Keratinocyte (primary cell): Measurements from ENCODE around the gene ERVH48-1. TPM values are rescaled to one million over a fixed set of nuclear protein-coding genes. Genes with fewer than 3 reads are reported as not detected.

Experiments
- DNase-seq: peaks from one replicate; pipeline ENCODE4 v3.0.0-alpha.2; 2011; ENCODE audit warnings: low read depth, missing footprints, low spot score
- FAIRE-seq: peaks from 2 replicates; lab custom pipeline; 2011; peaks lifted over from hg19 to GRCh38; lab: Jason Lieb, UNC
- H2AFZ ChIP-seq: 2 replicates; pipeline ENCODE4 v1.6.0; 2012; ENCODE audit warnings: low read length, control low read depth, inconsistent platforms; ENCODE audit not compliant: control insufficient read depth
- H3K27ac ChIP-seq: 2 replicates; pipeline ENCODE4 v1.5.1; 2011; ENCODE audit warnings: low read length; ENCODE audit not compliant: control insufficient read depth, insufficient read depth
- H3K27me3 ChIP-seq: 3 replicates; pipeline ENCODE4 v1.6.0; 2011; ENCODE audit warnings: low read length; ENCODE audit not compliant: control insufficient read depth, insufficient read depth; ENCODE audit errors: extremely low read depth
- H3K36me3 ChIP-seq, 2 experiments: 2 replicates in 1 of 2; 3 replicates in 1 of 2; pipeline ENCODE4 v1.5.1; 2011; ENCODE audit warnings: low read length in 2 of 2, mild to moderate bottlenecking in 1 of 2; ENCODE audit not compliant: control insufficient read depth in 2 of 2, insufficient read depth in 2 of 2; ENCODE audit errors: extremely low read depth in 1 of 2
- H3K4me1 ChIP-seq: 3 replicates; pipeline ENCODE4 v1.5.1; 2011; ENCODE audit warnings: low read length; ENCODE audit not compliant: control insufficient read depth, insufficient read depth; ENCODE audit errors: extremely low read depth
- H3K4me2 ChIP-seq: 3 replicates; pipeline ENCODE4 v1.6.0; 2011; ENCODE audit warnings: low read depth, low read length; ENCODE audit not compliant: control insufficient read depth, insufficient read depth; ENCODE audit errors: extremely low read depth
- H3K4me3 ChIP-seq, 3 experiments: fragments of 200-600 bp in 1 of 3; sonication (generic) in 1 of 3; 2 replicates in 2 of 3; 3 replicates in 1 of 3; pipeline ENCODE4 v1.5.1; 2011 to 2016; ENCODE audit warnings: low read length in 3 of 3, mild to moderate bottlenecking in 3 of 3, control low read depth in 2 of 3, inconsistent platforms in 1 of 3, low read depth in 1 of 3, mixed read lengths in 1 of 3, mixed run types in 1 of 3, moderate library complexity in 1 of 3; ENCODE audit not compliant: control insufficient read depth in 2 of 3, insufficient read depth in 2 of 3; ENCODE audit errors: extremely low read depth in 1 of 3
- H3K79me2 ChIP-seq: 2 replicates; pipeline ENCODE4 v1.6.0; 2012; ENCODE audit warnings: low read length; ENCODE audit not compliant: control insufficient read depth, insufficient read depth
- H3K9ac ChIP-seq: 3 replicates; pipeline ENCODE4 v1.6.0; 2011; ENCODE audit warnings: low read length; ENCODE audit not compliant: control insufficient read depth, insufficient read depth; ENCODE audit errors: extremely low read depth
- H3K9me1 ChIP-seq: 3 replicates; pipeline ENCODE4 v1.6.0; 2011; ENCODE audit warnings: low read length; ENCODE audit not compliant: control insufficient read depth, insufficient read depth; ENCODE audit errors: extremely low read depth
- H3K9me3 ChIP-seq: 2 replicates; pipeline ENCODE4 v1.5.1; 2012; ENCODE audit warnings: low read depth, low read length; ENCODE audit not compliant: control insufficient read depth
- H4K20me1 ChIP-seq: 3 replicates; pipeline ENCODE4 v1.6.0; 2011; ENCODE audit warnings: low read length; ENCODE audit not compliant: control insufficient read depth, insufficient read depth; ENCODE audit errors: extremely low read depth
- CTCF ChIP-seq, 3 experiments: IDR thresholded peaks in 1 of 3; conservative IDR thresholded peaks in 1 of 3; optimal IDR thresholded peaks in 1 of 3; 2 replicates in 2 of 3; 3 replicates in 1 of 3; pipeline versions ENCODE3 to v1.5.1; 2011; ENCODE audit warnings: low read length in 3 of 3, mild to moderate bottlenecking in 3 of 3, moderate library complexity in 2 of 3, control low read depth in 1 of 3, inconsistent platforms in 1 of 3; ENCODE audit not compliant: insufficient read depth in 2 of 3; ENCODE audit errors: extremely low read depth in 1 of 3
- EZH2 ChIP-seq: IDR thresholded peaks from one replicate; pipeline ENCODE4 v1.6.1; 2012; ENCODE audit warnings: inconsistent platforms, mild to moderate bottlenecking, low read length, moderate library complexity
- dilution Hi-C: fragments of 300-500 bp; cut with MboI; formaldehyde crosslinking; loops from one replicate; pipeline ENCODE4 v1.7.0; 2020; ENCODE audit warnings: low sequenced_read_pairs; ENCODE audit not compliant: extremely low pct_ligation_motif_present
- polyA plus RNA-seq, 5 experiments: library from polyadenylated mRNA; depleted of rRNA in 3 of 5; stranded (reverse) in 3 of 5; stranded (forward) in 1 of 5; unstranded in 1 of 5; fragments of >200 nt; gene quantifications; 1 replicate in 1 of 5; 2 replicates in 3 of 5; 3 replicates in 1 of 5; pipeline versions ENCODE4 v1.2.1 to v1.2.3, GENCODE V29; 2011 to 2012; ENCODE audit warnings: missing spikeins in 2 of 5, low read depth in 1 of 5, low replicate concordance in 1 of 5

Gene ERVH48-1
- polyA plus RNA-seq, 1 donor (not counting 4 experiments of a cell fraction or from before 2014, with no cell fraction given), result 0.03 TPM

- Histone ChIP-seq H3K4me1 (no peaks in the 10 kb centered on the region), H2AFZ (no peak overlapping the region), H3K9ac (no peak overlapping the region), H3K9me1 (no peaks in the 10 kb centered on the region), H3K4me2 (no peak overlapping the region), H3K27ac (no peak overlapping the region), H4K20me1 (no peaks in the 10 kb centered on the region), H3K4me3 (no peak overlapping the region), H3K79me2 (no peaks in the 10 kb centered on the region), H3K9me3 (no peaks in the 10 kb centered on the region), H3K27me3 (no peaks in the 10 kb centered on the region), H3K36me3 (no peaks in the 10 kb centered on the region)
- dilution Hi-C loops, result no loop called here
- TF ChIP-seq CTCF (optimal IDR thresholded peaks at IDR 0.05 in 1 of 3, IDR thresholded peaks at IDR 0.05 in 1 of 3, conservative IDR thresholded peaks at IDR 0.05 in 1 of 3; ENCODE audit: extremely low read depth in 1 of 3, insufficient read depth in 2 of 3, low read length in 3 of 3), result no peak
- TF ChIP-seq EZH2, result no peak
- FAIRE-seq, result no peak
- no peak for DNase-seq
Observed at GRCh38 chr21:42964086-42964485, 38.7 kb upstream of the ERVH48-1 start.

- Histone ChIP-seq H3K4me1 (no peaks in the 10 kb centered on the region), H3K9me1 (no peaks in the 10 kb centered on the region), H3K9ac (no peak overlapping the region), H3K27ac (no peak overlapping the region), H3K36me3 (no peaks in the 10 kb centered on the region), H3K79me2 (no peaks in the 10 kb centered on the region), H3K27me3 (no peaks in the 10 kb centered on the region), H4K20me1 (no peaks in the 10 kb centered on the region), H3K9me3 (no peaks in the 10 kb centered on the region), H2AFZ (no peak overlapping the region), H3K4me3 (no peak overlapping the region), H3K4me2 (no peak overlapping the region)
- FAIRE-seq (no peak), DNase-seq (no peak)
- dilution Hi-C loops, result no loop called here
- TF ChIP-seq EZH2, result no peak
- no peak for TF ChIP-seq CTCF (optimal IDR thresholded peaks at IDR 0.05 in 1 of 3, IDR thresholded peaks at IDR 0.05 in 1 of 3, conservative IDR thresholded peaks at IDR 0.05 in 1 of 3; ENCODE audit: extremely low read depth in 1 of 3, insufficient read depth in 2 of 3, low read length in 3 of 3)
Observed at GRCh38 chr21:42962380-42963007, 37.1 kb upstream of the ERVH48-1 start.
